ENCODE data around the gene GRSF1.
"Not testable (repeated sequence)": the region's sequence is repeated elsewhere in the genome, so short reads cannot be mapped to it uniquely, and the experiment has no call there.

GRCh38 chr4:70840137-70840536 lies 447 bp upstream of the GRSF1 start:
- not testable (repeated sequence) for TF ChIP-seq CTCF (conservative IDR thresholded peaks at IDR 0.05; ENCODE audit: low read depth, low read length); EZH2 (IDR thresholded peaks at IDR 0.05; ENCODE audit: borderline replicate concordance, low read depth, low read length, poor library complexity, severe bottlenecking)
